GF-D8 (cell line): ENCODE data around the gene CLK4.

Experiments used
- DNase-seq: peaks from one replicate; lab custom pipeline; 2025; lab: John Stamatoyannopoulos, UW

Gene CLK4

DNA sequence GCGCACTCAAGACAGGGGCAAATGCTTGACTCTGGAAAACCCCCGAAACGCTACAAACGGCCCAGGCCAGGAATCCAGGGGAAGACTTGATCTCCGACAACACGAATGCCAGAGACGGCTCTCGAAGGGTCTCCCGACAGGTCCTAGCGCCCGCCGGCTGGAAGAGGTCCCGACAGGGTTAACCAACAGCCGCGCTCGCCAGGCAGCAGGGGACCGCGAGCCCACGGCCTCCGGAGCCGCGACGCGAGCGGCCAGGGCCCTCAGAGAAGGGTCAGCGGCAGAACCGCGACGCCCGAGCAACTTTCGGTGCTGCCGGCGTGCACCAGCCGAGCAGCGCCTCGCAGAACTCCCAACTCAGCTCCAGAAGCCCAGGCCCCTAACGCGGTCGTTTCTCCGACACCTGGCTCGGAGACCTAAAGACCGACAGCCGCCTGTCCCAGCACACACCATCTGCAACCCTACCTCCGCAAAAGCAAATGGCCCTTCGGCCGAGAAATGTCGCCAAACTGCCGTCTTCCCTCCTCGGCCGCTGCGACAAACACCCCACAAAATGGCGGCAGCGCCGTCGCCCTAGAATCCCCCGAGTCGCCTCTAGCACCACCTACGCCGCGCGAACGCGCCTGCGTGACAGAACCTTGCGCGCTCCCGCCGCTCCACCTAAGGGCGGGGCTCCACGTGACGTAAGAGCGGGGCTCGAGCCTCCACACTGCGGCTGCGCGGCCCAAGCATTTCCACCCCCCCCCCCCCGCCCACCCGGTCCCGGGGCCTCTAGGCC is at the start of gene CLK4:
CLK4 (minus strand) TSS at position 567 of the 775 bp plus-strand sequence. CDS start 3,634 bp downstream, outside the sequence.
- peak; percentile 64 for DNase-seq

DNA sequence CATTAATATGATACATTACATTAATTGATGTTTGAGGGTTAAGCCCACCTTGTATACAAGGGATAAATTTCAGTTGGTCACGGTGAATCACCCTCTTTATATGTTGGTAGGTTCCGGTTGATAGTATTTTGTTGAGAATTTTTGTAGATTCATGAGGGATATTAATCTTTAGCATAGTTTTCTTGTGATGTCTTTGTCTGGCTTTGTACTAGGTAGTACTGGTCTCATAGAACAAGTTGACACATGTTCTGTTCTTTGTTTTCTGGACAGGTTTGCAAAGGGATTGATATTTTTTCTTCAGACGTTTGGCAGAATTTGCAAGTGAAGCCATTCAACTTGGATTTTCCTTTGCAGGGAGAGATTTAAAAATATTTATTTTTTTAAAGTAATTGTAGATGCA is 49.1 kb upstream of the CLK4 start:
- no peak for DNase-seq

DNA sequence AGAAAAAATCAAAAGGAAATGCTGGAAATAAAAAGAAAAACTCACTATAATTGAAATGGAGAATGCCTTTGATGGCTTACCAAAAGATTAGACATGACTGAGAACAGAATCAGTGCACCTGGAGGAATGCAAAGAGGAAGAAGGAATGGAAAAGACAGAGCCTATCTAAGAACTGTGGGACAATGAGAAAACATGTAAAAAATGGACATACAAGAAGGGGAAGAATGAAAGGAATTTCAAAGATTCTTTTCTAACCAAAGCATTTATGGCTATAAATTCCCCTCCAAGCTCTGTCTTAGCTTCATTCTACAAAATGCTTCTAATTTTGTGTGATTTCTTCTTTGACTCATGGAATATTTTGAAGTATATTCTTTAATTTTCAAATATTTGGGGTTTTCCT is 47.5 kb upstream of the CLK4 start:
- no peak for DNase-seq

DNA sequence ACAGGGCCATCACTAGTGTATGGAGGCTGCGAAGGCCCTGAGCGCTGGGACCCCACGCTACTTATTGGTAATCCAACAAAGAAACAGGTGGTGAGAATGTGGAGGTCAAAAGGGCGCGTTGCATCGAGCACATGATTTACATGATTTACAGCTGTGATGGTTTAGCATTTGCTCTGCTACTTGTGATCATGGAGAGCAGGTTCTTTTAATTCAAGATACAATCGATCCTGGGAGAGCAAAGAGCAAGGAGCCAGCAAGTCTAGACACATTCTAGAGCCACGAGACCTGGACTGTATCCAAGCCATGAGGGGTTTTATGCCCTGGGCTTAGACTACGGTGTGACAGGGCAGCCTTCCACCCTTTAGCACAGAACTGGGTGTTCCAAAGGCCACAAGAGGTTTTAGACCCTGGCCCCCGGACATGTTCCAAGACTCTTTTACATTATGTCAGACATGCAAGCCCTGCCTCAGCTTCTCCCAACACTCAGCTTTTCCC is 47.0 kb upstream of the CLK4 start:
- DNase-seq = no peak

DNA sequence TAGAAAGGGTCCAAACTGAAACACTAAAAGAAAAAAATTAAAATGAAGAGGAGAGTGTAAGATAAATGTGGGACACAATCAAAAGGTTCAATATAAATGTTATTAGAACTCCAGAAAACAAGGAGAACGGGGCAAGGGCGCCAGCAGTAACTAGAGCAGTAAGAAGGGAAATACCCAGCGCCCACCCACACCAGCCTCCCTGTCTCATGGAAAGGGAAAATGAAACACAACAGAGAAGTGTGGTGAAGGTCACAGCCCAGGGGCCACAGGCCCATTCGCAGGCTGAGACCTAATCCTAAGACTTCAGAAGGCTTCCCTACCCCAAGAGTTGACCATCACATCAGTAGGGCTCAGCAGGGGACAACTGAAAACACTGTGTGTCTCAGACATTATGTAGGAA is 45.8 kb upstream of the CLK4 start:
- DNase-seq = no peak

DNA sequence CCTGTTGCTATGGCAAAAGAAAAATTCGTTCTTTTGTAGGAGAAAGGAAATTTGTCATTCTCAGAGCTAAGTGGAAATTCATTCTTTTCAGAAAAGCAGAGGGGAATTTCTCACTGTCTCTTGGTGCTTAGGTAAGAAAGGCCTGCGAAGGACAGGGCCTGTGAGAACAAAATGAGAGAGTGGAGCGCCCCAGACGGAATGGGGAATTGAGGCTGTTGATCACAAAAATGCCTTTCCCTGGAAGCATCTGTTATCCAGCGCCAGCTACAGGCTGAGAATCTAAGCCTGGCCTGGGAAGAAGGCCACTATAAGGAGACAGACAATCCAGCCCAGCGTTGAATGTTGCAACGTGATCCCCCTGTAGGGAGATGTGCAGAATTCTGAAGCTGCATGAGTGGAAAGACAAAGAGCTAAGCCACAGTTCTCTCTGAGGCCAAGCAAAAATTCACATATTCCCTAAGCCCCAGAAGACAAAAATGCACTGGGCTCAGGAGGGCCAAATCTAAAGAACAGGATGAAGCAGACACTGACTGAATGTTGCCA is 44.8 kb upstream of the CLK4 start:
- no peak for DNase-seq

DNA sequence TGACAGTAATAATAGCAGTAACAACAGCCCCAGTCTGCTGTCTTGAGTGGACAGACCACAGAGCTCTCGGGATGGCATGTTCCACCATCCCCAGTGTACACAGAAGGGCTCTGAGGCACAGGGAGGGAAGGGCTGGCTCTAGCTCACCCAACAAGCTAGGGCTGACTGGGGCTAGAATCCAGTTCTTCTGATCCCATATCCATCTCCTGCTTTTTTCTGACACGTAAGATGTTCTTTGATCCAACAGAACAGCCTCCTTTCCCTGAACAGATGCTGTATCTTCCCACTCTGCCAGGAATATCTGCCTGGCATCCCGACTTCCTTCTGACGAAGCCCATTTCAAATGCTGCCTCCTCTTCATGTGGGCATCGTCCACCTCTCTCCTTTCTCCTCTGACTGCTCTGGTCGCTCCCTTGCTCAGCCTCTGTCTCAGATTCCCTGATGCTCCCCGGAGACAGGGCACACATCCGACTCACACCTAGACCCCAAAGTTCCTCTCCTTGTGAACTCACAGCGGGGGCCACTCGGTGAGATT is 43.6 kb upstream of the CLK4 start:
- DNase-seq = no peak

DNA sequence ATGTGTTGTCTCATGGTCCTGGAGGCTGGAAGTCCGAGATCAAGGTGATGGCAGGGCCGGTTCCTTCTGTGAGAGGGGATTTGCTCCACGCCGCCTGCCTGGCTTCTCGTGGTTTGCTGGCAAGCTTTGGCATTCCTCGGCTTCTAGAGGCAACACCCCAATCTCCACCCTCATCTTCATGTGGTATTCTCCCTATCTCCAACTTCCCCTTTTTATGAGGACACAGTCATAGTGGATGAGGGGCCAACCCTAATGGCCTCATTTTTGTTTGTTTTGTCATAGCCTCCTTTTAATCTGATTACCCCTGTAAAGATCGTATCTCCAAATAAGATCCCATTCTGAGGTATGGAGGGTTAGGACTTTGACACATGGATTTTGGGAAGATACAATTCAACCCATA is 41.7 kb upstream of the CLK4 start:
- DNase-seq = peak; percentile 25

DNA sequence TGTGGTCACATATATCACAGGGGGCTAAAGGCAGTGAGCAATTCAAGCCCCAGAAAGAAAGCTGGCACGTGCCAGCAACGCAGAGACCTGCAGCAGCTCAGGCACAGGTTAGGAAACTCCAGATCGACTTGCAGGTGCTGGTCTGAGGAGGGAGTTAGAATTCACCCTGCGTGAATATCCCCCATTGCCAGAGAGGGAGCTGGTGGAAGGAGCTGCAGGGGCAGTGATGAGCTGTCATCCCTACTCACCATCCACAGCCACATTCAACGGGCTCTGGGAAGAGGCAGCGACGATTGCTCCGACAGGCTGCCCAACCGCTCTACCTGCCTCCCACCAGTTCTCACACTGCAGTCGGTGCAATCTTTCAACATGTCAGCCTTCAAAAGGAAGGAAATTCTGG is 40.8 kb upstream of the CLK4 start:
- DNase-seq = no peak

DNA sequence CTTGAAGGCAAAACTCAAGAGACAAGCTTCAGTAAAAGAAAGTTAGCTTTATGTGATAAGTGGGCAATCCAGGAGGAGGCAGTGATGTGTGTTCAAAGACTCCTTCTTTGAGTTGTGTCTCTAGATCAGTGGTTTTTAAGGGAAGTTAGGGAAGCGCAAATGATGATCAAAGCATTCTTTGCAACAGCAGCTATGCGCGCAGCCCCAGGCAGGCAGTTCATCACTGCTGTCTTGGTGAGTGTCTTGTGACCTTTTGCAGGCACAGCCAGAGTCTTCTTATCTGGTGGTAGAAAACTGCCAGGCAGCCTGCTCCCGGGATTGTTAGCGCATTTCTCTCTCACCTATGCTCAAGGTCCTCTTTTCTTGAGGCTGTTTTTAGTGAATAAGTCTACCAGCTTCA is 40.3 kb upstream of the CLK4 start:
- no peak for DNase-seq

DNA sequence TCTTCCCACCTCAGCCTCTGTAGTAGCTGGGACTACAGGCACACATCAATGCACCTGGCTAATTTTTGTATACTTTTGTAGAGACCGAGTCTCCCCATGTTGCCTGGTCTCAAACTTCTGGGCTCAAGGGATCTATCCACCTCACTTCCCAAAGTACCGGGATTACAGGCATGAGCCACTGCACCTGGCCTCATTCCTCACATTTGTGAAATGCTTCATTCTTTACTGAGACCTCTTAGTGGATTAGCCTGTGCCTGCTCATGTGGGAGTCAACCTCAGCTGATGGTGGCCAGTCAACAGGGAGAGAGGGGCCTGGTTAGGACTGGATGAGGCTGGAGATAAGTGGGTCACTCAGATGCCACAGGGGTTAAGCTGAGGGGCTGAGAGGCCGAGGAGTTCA is 37.3 kb upstream of the CLK4 start:
- DNase-seq = no peak

DNA sequence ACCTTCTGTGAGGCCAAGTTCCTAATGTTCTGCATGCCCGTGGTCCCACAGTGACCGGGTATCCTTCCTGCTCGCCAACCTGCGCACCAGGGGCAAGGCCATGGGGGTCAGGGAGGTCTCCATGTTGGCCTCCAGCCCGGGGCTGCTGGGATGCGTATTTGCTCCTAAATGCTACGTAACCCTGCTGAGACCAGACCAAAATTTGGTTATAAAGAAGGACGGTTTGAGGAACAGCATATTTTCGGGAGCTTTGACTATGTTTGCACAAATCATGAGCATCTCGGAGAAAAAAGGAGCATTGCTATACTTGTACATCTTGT is 35.7 kb upstream of the CLK4 start:
- DNase-seq = no peak

DNA sequence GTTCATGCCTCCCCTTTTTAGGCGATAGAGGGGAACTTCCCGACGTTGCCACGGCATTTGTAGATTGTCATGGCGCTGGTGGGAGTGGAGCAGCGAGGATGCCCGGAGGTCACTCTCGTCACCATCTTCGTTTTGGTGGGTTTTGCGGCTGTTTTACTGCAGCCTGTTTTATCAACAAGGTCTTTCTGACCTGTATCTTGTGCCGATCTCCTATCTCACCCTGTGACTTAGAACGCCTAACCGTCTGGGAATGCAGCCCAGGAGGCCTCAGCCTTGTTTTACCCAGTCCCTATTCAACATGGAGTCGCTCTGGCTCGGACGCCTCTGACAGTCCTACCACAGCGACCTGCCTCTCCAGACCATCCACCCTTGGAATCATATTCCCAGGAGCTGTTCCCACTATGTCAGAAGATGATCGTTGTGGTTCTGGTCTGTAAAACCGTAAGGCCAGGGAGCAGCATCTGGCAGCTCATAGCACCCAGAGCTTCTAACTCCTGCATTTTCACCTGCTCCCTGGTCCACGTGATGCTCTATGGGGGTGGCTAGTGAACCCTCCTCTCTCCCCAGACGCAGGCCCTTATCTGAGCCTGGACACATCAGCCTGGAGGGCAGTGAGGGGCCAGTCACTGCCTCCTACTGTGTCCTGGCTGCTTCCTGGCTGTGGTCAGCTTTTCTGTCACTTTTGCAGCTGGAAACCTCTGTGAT is 35.1 kb upstream of the CLK4 start:
- no peak for DNase-seq

DNA sequence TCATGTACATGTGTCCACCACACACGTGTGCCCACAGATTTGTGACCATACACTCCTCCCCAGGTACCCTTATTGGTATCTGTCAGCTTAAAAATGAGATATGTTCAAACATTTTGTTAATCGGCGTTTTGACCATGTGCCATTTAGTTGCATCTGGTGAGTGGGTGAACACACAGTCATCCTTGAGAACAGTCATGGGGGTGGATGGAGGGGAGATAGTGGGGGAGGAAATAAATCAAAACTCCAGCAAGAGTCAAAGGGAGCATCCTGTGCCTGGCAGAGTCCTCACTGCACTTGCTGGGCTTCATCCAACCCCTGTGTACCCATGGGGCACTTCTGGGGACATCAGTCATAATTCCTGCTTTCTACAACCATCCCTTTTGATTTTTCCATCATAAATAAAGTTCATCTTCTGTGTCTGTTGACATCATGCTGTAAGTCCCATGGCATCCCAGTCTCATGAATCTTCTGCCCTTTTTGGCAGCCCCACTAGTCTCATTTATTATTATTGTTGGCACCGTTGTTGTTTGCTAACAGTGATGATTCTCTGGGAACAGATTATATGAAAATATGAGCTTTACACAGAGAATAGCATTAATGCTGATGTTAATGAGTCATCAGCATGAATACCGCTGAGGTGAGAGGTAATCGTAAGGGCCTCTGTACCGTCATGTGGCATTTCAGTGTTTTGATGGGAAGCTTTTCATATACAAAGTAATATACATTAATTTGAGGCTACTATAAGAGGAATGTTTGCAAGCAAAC is 24.4 kb upstream of the CLK4 start:
- no peak for DNase-seq

DNA sequence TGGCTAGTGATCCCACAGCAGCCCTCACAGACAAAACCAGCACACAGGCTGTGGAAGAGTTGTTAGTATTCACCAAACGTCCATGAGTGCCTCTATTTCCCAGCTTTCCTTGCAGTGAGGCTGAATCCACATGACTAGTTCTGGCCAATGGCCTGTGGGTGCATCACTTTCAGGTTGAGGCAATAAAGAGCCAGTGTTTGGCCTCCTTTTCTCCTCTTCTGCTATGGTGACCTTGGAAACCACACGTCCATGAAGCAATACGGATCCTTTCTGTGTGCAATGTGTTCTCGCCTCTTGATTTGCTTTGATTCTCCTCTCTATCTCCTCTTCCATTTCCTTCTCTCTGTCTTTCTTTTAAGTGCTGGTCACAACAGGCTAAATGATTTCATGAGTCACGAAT is 23.4 kb upstream of the CLK4 start:
- DNase-seq = no peak

DNA sequence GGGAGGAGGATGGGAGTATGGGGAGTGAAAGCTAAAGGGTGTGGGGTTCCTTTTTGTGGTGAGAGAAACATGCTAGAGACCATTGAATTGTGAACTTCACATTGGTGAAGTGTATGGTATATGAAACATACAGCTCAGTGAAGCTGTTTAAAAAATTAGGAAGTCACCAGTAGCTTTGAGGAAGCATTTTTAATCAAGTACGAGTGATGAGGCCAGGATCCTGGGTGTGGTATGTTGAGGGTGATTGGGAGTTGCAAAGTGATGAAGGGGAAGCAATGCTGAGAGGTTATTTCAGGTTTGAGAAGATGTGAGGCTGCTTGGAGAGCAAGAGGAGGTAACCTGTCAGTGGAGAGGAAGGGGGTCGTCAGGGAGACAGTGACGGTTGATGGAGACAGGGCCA is 22.7 kb upstream of the CLK4 start:
- DNase-seq = no peak

DNA sequence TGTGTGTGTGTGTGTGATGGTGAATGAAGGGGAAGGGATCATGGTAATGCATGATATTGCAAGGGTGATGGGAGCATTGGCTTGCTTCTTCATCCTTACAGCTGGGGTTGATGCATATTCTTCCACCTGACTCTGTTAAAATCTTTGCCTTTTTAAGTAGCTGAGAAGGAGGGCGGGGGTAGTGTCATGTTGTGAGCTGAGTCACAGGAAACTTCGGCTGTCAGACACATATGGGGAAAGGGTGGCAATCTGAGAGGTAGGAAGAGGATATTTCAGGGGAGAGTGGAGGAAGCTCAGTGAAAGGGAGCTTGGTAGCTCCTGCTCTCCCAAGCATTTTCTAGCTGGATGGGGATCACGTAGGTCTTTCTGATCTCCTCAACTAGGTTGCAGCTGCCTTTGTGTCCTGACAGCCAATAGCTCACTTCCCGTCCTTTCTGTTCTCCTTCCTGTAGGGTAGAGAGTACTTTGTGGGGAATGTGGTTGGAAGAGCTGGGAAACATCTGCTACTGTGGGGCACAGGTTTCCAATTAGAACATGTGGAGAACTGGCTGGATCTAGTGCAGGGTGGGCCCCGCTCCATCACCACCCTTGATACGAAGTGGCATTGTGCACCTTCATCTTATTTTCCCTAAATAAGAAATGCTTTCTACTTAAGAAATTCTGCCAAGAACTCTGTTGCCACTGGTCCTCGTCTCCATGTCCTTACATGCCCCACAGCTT is 18.1 kb upstream of the CLK4 start:
- DNase-seq = no peak

DNA sequence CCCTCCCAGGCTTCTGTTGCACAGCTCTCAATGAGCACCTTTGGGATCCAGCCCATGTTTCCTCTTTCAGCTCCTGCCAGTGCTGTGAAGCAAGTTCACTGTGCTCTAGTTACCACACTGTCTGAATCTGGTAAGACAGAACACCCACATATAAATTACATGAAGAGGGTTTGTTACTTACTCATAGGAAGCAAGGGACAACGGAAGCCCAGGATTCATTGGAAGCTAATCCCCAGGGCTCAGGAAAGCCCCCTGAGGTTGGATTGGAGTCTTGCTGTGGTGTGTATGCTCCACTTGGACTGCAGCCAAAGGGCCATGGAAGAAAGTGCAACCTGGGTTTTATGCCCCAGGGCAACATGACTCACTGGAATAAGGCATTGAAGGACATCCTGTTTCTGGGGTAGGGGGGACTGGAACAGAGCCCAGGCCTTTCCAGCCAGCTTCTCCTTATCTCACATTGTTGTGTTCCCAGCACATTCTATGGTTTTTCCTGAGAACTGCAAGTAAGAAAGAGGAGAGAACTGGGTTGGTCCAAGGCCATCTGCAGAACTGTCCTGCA is 15.6 kb upstream of the CLK4 start:
- DNase-seq = no peak

DNA sequence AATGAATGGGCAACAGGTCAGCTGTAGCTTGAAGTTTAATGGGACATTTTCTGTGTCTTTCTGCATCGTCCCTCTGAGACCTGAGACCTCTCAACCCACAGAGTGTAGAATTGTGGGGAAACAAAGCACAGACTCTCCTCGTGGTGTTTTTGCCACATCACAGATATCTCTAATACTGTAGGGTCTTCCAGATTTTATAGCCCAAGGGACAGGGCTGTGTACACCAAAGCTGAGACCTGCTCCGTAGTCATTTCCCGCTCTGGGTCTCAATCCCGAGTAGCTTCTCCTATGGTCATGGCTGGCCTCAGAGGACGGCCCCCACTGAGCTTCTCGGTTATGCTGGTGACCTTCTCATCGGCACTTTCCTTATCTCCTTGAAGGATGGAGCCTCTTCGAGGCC is 14.9 kb upstream of the CLK4 start:
- no peak for DNase-seq

DNA sequence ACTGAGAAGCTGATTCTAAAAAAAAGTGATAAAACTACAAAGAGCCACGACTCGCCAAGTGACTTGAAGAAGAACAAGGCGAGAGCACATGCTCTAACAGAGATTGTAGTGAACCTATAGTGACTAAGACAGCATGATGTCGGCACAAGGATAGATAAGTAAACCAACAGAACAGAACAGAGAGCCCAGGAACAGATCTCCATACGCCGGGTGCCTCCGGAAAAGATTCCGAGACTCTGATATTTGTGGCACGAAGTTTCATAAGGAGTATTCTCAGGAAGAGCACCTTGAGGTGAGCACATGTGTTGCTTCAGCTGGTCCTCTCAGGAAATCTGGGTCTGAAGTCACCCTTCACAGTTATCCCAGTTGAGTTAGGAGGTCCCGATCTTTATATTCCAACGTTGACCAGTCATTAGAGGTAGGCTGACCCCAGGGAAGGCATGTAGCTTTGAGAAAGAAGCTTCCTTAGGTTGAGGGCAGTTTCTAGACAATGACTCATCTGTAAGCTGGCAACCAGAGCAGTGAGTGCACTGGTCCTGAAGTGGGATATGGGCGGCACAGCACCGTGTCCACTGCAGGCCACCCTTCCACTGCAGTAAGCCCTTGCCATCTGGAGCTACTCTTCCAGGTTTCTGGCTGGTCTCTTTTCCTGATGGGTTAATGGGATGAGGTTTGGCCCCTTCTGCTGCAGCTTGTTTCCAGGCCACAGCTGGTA is 13.6 kb upstream of the CLK4 start:
- DNase-seq = no peak
